Measurements from ENCODE around the gene TRIM56.
"Not testable (repeated sequence)": the region's sequence is repeated elsewhere in the genome, so short reads cannot be mapped to it uniquely, and the experiment has no call there.

Gene TRIM56

GRCh38 chr7:101088858-101089529 is 3.7 kb downstream of the TRIM56 start:
- DNase-seq (ENCODE audit: low read depth in 2 of 2): no peak

GRCh38 chr7:101089876-101090275 is 4.6 kb downstream of the TRIM56 start:
- DNase-seq (ENCODE audit: low read depth in 2 of 2): no peak

- not testable (repeated sequence) for DNase-seq (ENCODE audit: low read depth in 2 of 2)
Observed at GRCh38 chr7:101092266-101092905, 7.1 kb downstream of the TRIM56 start.

- DNase-seq (ENCODE audit: low read depth in 2 of 2): no peak
Observed at GRCh38 chr7:101093906-101094305, 8.6 kb downstream of the TRIM56 start.

GRCh38 chr7:101094376-101094775 is 9.1 kb downstream of the TRIM56 start:
- no peak for DNase-seq (ENCODE audit: low read depth in 2 of 2)

- peak in 1 of 2 experiments; percentile 39 for DNase-seq (ENCODE audit: low read depth in 2 of 2)
Observed at GRCh38 chr7:101094791-101095375, 9.6 kb downstream of the TRIM56 start.

- DNase-seq (ENCODE audit: low read depth in 2 of 2): no peak
Observed at GRCh38 chr7:101096331-101096956, 11.2 kb downstream of the TRIM56 start.

- no peak for DNase-seq (ENCODE audit: low read depth in 2 of 2)
Observed at GRCh38 chr7:101096957-101097347, 11.7 kb downstream of the TRIM56 start.

- DNase-seq (ENCODE audit: low read depth in 2 of 2): no peak
Observed at GRCh38 chr7:101097561-101097960, 12.3 kb downstream of the TRIM56 start.

- DNase-seq (ENCODE audit: low read depth in 2 of 2): peak; percentile 50
Observed at GRCh38 chr7:101099969-101100781, 14.9 kb downstream of the TRIM56 start.

GRCh38 chr7:101100858-101101847 is 15.9 kb downstream of the TRIM56 start:
- DNase-seq (ENCODE audit: low read depth in 2 of 2): no peak

- DNase-seq (ENCODE audit: low read depth in 2 of 2): no peak
Observed at GRCh38 chr7:101102026-101102425, 16.7 kb downstream of the TRIM56 start.

- DNase-seq (ENCODE audit: low read depth in 2 of 2): not testable (repeated sequence)
Observed at GRCh38 chr7:101103701-101104100, 18.4 kb downstream of the TRIM56 start.

GRCh38 chr7:101104193-101104713 is 19.0 kb downstream of the TRIM56 start:
- no peak for DNase-seq (ENCODE audit: low read depth in 2 of 2)

GRCh38 chr7:101104799-101105198 is 19.5 kb downstream of the TRIM56 start:
- DNase-seq (ENCODE audit: low read depth in 2 of 2): no peak

- not testable (repeated sequence) for DNase-seq (ENCODE audit: low read depth in 2 of 2)
Observed at GRCh38 chr7:101105248-101105647, 20.0 kb downstream of the TRIM56 start.

GRCh38 chr7:101106386-101106785 is 21.1 kb downstream of the TRIM56 start:
- no peak for DNase-seq (ENCODE audit: low read depth in 2 of 2)

- DNase-seq (ENCODE audit: low read depth in 2 of 2): no peak
Observed at GRCh38 chr7:101108330-101108857, 23.1 kb downstream of the TRIM56 start.

- DNase-seq (ENCODE audit: low read depth in 2 of 2): no peak
Observed at GRCh38 chr7:101108961-101109360, 23.7 kb downstream of the TRIM56 start.

- DNase-seq (ENCODE audit: low read depth in 2 of 2): no peak
Observed at GRCh38 chr7:101109368-101109767, 24.1 kb downstream of the TRIM56 start.

Measured in stimulated activated CD4-positive, alpha-beta T cell treated with anti-CD3 and anti-CD28 coated beads, Interleukin-12 subunit alpha, Interleukin-12 subunit beta, amount 100 ng/mL, for 24 hours (primary cell).